Measurements from ENCODE around the gene VGLL1.

VGLL1 gene

GRCh38 chrX:136528645-136529315, 3.2 kb upstream of the VGLL1 start:
- in situ Hi-C loops (cut with HindIII; ENCODE audit: low sequenced_read_pairs), result no loop called here
- TF ChIP-seq CTCF (IDR thresholded peaks at IDR 0.05; ENCODE audit: low read depth, low read length, missing control alignments), result no peak
- no peak overlapping the region for H3K4me3 ChIP-seq (ENCODE audit: low read depth, low read length)
- no peak for DNase-seq (ENCODE audit: low read depth)

GRCh38 chrX:136529795-136530194, 2.2 kb upstream of the VGLL1 start:
- TF ChIP-seq CTCF (IDR thresholded peaks at IDR 0.05; ENCODE audit: low read depth, low read length, missing control alignments), result no peak
- no peak for DNase-seq (ENCODE audit: low read depth)
- no peak overlapping the region for H3K4me3 ChIP-seq (ENCODE audit: low read depth, low read length)
- in situ Hi-C loops (cut with HindIII; ENCODE audit: low sequenced_read_pairs), result no loop called here

- no peak overlapping the region for H3K4me3 ChIP-seq (ENCODE audit: low read depth, low read length)
- in situ Hi-C loops (cut with HindIII; ENCODE audit: low sequenced_read_pairs), result no loop called here
- no peak for DNase-seq (ENCODE audit: low read depth)
- no peak for TF ChIP-seq CTCF (IDR thresholded peaks at IDR 0.05; ENCODE audit: low read depth, low read length, missing control alignments)
Observed at GRCh38 chrX:136534131-136534530, 2.1 kb downstream of the VGLL1 start.

DNA sequence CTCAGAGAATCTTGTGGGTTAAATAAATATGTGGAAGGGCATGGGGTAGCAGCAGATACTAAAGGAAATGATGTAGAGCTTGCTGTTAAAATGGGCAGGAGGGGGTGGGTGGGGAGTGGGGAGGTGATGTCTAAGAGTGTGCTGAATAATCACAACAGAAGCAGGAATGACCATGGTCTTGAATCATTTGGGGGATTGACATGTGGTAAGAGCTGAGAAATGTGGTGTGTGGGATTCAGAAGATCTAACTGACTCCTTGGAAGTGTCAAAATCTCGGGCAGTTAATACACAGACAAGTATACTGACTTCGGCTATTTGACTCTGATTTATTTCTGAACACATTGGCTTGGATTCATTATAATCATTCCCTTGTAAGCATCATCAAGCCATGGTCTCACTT, 6.8 kb downstream of the VGLL1 start:
- TF ChIP-seq CTCF (IDR thresholded peaks at IDR 0.05; ENCODE audit: low read depth, low read length, missing control alignments), result no peak
- DNase-seq (ENCODE audit: low read depth), result no peak
- in situ Hi-C loops (cut with HindIII; ENCODE audit: low sequenced_read_pairs), result no loop called here

DNA sequence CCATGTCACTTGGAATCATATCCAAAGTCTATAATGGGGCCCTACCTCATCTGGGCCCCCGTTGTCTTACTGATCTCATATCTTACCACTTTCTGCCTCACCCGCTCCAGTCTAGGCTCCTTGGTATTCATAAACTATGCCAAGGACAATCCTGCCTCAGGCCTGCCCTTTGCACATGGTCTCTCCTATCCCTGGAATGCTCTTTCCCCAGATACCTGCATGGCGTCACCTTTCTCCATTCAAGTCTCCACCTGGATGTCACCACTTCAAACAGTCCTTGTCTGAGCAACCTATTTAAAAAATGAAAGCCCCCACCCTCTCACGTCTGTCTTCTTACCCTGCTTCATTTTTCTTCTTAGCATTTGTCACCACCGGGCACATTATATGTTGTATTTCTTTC, 8.2 kb downstream of the VGLL1 start:
- no peak for TF ChIP-seq CTCF (IDR thresholded peaks at IDR 0.05; ENCODE audit: low read depth, low read length, missing control alignments)
- DNase-seq (ENCODE audit: low read depth), result no peak
- in situ Hi-C loops (cut with HindIII; ENCODE audit: low sequenced_read_pairs), result no loop called here
- H3K4me3 ChIP-seq (ENCODE audit: low read depth, low read length), result no peak overlapping the region

More for the DNA sequence above, 6.8 kb downstream of the VGLL1 start:
- H3K4me3 ChIP-seq (ENCODE audit: low read depth, low read length), result no peak overlapping the region

DNA sequence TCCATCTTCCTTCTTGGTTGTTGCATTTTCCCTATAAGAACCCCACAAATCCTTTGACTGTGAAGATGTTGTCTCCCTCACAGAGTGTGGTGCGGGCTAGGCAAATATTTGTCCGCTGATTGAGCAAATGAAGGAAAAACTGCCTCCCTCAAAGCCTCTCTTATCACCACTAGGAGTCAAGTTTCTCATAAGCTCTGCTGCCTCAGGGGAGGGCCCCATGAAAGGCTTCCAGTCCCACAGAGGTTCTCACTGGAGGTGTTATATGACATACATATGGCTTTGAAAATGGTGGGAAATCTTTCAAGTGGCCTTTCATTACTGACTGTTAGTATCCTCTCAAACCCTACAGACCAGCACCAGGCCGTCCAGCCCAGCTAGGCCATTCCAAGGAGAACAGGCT, 9.3 kb downstream of the VGLL1 start:
- no peak overlapping the region for H3K4me3 ChIP-seq (ENCODE audit: low read depth, low read length)
- DNase-seq (ENCODE audit: low read depth), result no peak
- TF ChIP-seq CTCF (IDR thresholded peaks at IDR 0.05; ENCODE audit: low read depth, low read length, missing control alignments), result no peak
- in situ Hi-C loops (cut with HindIII; ENCODE audit: low sequenced_read_pairs), result no loop called here

Measured in astrocyte of the cerebellum (primary cell).